ENCODE results near the gene LTA. TPM values are rescaled to one million over a fixed set of nuclear protein-coding genes. Genes with fewer than 3 reads are reported as not detected.

Gene LTA
- total RNA-seq, 1 experiment from 2014 or later = 0.72 TPM

DNA sequence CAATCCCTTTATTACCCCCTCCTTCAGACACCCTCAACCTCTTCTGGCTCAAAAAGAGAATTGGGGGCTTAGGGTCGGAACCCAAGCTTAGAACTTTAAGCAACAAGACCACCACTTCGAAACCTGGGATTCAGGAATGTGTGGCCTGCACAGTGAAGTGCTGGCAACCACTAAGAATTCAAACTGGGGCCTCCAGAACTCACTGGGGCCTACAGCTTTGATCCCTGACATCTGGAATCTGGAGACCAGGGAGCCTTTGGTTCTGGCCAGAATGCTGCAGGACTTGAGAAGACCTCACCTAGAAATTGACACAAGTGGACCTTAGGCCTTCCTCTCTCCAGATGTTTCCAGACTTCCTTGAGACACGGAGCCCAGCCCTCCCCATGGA lies 5.5 kb downstream of the LTA start:
- intact Hi-C loops (cut with micrococcal nuclease; ENCODE audit: unreplicated experiment) (no loop called here), in situ Hi-C loops (cut with HindIII; ENCODE audit: low pct_unique_long_range_greater_than_20kb, low sequenced_read_pairs) (no loop called here)
- Histone ChIP-seq H3K36me3 (ENCODE audit: control insufficient read depth, insufficient read depth, low read length) (no peaks in the 10 kb centered on the region), H3K4me3 (ENCODE audit: low read depth in 2 of 2, low read length in 2 of 2) (no peak overlapping the region), H3K9me3 (ENCODE audit: control insufficient read depth, insufficient read depth, low read depth, low read length) (no peaks in the 10 kb centered on the region), H3K27ac (ENCODE audit: low read length) (peak overlapping the region; percentile 78), H3K27me3 (ENCODE audit: control insufficient read depth, insufficient read depth, low read length) (no peaks in the 10 kb centered on the region), H3K4me1 (ENCODE audit: control insufficient read depth, insufficient read depth, low read length) (peaks cover 22% of the 10 kb centered on the region)
- TF ChIP-seq SIN3A (IDR thresholded peaks at IDR 0.05; ENCODE audit: borderline replicate concordance, insufficient read depth, low read depth, low read length) = no peak
- TF ChIP-seq, protein P1, sequence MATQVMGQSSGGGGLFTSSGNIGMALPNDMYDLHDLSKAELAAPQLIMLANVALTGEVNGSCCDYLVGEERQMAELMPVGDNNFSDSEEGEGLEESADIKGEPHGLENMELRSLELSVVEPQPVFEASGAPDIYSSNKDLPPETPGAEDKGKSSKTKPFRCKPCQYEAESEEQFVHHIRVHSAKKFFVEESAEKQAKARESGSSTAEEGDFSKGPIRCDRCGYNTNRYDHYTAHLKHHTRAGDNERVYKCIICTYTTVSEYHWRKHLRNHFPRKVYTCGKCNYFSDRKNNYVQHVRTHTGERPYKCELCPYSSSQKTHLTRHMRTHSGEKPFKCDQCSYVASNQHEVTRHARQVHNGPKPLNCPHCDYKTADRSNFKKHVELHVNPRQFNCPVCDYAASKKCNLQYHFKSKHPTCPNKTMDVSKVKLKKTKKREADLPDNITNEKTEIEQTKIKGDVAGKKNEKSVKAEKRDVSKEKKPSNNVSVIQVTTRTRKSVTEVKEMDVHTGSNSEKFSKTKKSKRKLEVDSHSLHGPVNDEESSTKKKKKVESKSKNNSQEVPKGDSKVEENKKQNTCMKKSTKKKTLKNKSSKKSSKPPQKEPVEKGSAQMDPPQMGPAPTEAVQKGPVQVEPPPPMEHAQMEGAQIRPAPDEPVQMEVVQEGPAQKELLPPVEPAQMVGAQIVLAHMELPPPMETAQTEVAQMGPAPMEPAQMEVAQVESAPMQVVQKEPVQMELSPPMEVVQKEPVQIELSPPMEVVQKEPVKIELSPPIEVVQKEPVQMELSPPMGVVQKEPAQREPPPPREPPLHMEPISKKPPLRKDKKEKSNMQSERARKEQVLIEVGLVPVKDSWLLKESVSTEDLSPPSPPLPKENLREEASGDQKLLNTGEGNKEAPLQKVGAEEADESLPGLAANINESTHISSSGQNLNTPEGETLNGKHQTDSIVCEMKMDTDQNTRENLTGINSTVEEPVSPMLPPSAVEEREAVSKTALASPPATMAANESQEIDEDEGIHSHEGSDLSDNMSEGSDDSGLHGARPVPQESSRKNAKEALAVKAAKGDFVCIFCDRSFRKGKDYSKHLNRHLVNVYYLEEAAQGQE (IDR thresholded peaks at IDR 0.05; ENCODE audit: insufficient read depth in 1 of 2, low read depth in 2 of 2, low read length in 1 of 2) = no peak
- TF ChIP-seq POLR2AphosphoS5 (IDR thresholded peaks at IDR 0.05; ENCODE audit: low read depth, low read length) = no peak
- no peak for TF ChIP-seq TCF7L2 (IDR thresholded peaks at IDR 0.05; ENCODE audit: low read depth, low read length)
- TF ChIP-seq, protein P2, sequence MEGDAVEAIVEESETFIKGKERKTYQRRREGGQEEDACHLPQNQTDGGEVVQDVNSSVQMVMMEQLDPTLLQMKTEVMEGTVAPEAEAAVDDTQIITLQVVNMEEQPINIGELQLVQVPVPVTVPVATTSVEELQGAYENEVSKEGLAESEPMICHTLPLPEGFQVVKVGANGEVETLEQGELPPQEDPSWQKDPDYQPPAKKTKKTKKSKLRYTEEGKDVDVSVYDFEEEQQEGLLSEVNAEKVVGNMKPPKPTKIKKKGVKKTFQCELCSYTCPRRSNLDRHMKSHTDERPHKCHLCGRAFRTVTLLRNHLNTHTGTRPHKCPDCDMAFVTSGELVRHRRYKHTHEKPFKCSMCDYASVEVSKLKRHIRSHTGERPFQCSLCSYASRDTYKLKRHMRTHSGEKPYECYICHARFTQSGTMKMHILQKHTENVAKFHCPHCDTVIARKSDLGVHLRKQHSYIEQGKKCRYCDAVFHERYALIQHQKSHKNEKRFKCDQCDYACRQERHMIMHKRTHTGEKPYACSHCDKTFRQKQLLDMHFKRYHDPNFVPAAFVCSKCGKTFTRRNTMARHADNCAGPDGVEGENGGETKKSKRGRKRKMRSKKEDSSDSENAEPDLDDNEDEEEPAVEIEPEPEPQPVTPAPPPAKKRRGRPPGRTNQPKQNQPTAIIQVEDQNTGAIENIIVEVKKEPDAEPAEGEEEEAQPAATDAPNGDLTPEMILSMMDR (IDR thresholded peaks at IDR 0.05) = no peak
- BruUV-seq (replicated peaks) = no TSS peak
- DNase-seq (ENCODE audit: low read depth, low spot score) = no peak
- CTCF ChIA-PET = interaction anchor here (0.6 kb wide), 1 partner anchor 80 kb away, joined by 6 read pairs; the partner anchor contains the start of gene MICB
- POLR2A ChIA-PET = interaction anchor here (0.6 to 1.0 kb wide), 2 partner anchors 160 to 313 kb away, joined by 3 to 5 read pairs; no protein-coding TSS in a partner anchor
- no peak for ATAC-seq

DNA sequence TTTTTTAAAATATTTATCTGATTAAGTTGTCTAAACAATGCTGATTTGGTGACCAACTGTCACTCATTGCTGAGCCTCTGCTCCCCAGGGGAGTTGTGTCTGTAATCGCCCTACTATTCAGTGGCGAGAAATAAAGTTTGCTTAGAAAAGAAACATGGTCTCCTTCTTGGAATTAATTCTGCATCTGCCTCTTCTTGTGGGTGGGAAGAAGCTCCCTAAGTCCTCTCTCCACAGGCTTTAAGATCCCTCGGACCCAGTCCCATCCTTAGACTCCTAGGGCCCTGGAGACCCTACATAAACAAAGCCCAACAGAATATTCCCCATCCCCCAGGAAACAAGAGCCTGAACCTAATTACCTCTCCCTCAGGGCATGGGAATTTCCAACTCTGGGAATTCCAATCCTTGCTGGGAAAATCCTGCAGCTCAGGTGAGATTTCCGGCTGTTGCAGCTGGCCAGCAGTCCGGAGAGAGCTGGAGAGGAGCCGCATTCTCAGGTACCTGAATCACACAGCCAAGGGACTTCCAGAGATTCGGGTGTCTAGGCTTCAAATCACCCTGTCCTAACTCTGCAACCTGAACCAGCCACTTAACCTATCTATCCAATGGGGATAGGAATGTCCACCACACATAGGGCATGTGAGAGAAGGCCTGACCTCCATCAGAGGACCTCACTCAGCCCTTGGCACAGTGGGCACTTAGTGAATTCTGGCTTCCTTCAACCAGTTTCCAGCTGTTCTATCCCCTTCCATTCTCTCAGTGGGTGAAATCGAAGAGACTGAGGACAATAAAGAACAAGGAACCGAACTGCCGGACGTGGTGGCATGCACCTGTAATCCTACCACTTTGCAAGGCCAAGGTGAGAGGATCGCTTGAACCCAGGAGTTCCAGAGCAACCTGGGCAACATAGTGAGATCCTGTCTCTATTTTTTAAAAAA lies 6.4 kb downstream of the LTA start:
- ATAC-seq (peak; percentile 57), DNase-seq (ENCODE audit: low read depth, low spot score) (no peak)
- ChIA-PET CTCF (interaction anchor here (0.6 to 0.9 kb wide), 2 partner anchors 27 to 80 kb away, joined by 3 to 6 read pairs; partner anchors contain the start of gene MICB), POLR2A (interaction anchor here (0.6 to 0.7 kb wide), 2 partner anchors 19 to 30 kb away, joined by 3 to 5 read pairs; no protein-coding TSS in a partner anchor)
- Histone ChIP-seq H3K4me1 (ENCODE audit: control insufficient read depth, insufficient read depth, low read length) (peaks cover 22% of the 10 kb centered on the region), H3K36me3 (ENCODE audit: control insufficient read depth, insufficient read depth, low read length) (no peaks in the 10 kb centered on the region), H3K9me3 (ENCODE audit: control insufficient read depth, insufficient read depth, low read depth, low read length) (no peaks in the 10 kb centered on the region), H3K27me3 (ENCODE audit: control insufficient read depth, insufficient read depth, low read length) (no peaks in the 10 kb centered on the region), H3K4me3 (ENCODE audit: low read depth in 2 of 2, low read length in 2 of 2) (no peak overlapping the region), H3K27ac (ENCODE audit: low read length) (peak overlapping the region; percentile 78)
- BruUV-seq (replicated peaks) = no TSS peak
- TF ChIP-seq SIN3A (IDR thresholded peaks at IDR 0.05; ENCODE audit: borderline replicate concordance, insufficient read depth, low read depth, low read length) = no peak
- TF ChIP-seq, protein P1 (IDR thresholded peaks at IDR 0.05; ENCODE audit: insufficient read depth in 1 of 2, low read depth in 2 of 2, low read length in 1 of 2) = peak; percentile 50 to 53; a peak in 1 of 4 replicates
- in situ Hi-C loops (cut with HindIII; ENCODE audit: low pct_unique_long_range_greater_than_20kb, low sequenced_read_pairs) (no loop called here), intact Hi-C loops (cut with micrococcal nuclease; ENCODE audit: unreplicated experiment) (no loop called here)

Measured in Panc1 (cell line).